DND-41 (cell line): ENCODE results near the gene CACNB2.

Source experiments
- EZH2 ChIP-seq: IDR thresholded peaks from 3 replicates; pipeline ENCODE4 v1.6.1; 2012; ENCODE audit warnings: borderline replicate concordance, low read depth, mild to moderate bottlenecking, moderate library complexity, low read length, inconsistent platforms; ENCODE audit not compliant: severe bottlenecking
- TF ChIP-seq, protein P1 (sequence below): IDR thresholded peaks from 2 replicates; pipeline ENCODE4 v1.5.1; 2012; ENCODE audit warnings: borderline replicate concordance, low read length, moderate library complexity, mild to moderate bottlenecking; ENCODE audit not compliant: poor library complexity, severe bottlenecking; ENCODE audit errors: extremely low read depth

GRCh38 chr10:18230794-18231193 lies 90.6 kb downstream of the CACNB2 start:
- TF ChIP-seq, protein P1, sequence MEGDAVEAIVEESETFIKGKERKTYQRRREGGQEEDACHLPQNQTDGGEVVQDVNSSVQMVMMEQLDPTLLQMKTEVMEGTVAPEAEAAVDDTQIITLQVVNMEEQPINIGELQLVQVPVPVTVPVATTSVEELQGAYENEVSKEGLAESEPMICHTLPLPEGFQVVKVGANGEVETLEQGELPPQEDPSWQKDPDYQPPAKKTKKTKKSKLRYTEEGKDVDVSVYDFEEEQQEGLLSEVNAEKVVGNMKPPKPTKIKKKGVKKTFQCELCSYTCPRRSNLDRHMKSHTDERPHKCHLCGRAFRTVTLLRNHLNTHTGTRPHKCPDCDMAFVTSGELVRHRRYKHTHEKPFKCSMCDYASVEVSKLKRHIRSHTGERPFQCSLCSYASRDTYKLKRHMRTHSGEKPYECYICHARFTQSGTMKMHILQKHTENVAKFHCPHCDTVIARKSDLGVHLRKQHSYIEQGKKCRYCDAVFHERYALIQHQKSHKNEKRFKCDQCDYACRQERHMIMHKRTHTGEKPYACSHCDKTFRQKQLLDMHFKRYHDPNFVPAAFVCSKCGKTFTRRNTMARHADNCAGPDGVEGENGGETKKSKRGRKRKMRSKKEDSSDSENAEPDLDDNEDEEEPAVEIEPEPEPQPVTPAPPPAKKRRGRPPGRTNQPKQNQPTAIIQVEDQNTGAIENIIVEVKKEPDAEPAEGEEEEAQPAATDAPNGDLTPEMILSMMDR: no peak
- TF ChIP-seq EZH2: no peak
